Mucosa of gallbladder (tissue), 1 donor: ENCODE measurements around the gene TRPM8. TPM values are rescaled to one million over a fixed set of nuclear protein-coding genes. Genes with fewer than 3 reads are reported as not detected.
"Not testable (repeated sequence)": the region's sequence is repeated elsewhere in the genome, so short reads cannot be mapped to it uniquely, and the experiment has no call there.

Experiments used
- DNase-seq: peaks from one replicate; pipeline ENCODE4 v3.0.0-alpha.2; 2020; ENCODE audit warnings: low spot score
- total RNA-seq: library from RNA; stranded (reverse); gene quantifications from one replicate; pipeline ENCODE4 v1.2.1, GENCODE V29; 2021
- donor health status: DM: no; HTN: no; CAD: no.

Gene TRPM8
- total RNA-seq, 1 donor from 2014 or later: 0.12 TPM

DNA sequence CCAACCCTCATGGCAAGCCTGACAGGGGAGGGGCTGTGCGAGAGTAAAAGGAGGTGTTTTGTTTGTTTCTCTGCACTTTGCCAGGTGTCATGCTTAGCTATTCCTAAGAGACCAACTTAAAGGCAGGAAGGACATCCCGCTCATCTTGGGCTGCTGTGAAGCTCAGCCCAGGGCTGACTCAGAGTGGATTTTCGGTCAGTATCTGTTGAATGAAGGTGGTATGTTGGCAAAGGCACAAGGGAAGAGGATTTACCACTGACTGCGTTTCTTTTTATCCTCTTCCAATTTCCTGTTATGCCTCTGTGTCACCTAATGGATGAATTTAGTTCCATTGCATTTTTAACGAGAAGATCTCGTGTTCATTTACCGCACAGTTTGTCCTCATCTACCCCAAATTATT is 18.9 kb downstream of the TRPM8 start:
- no peak for DNase-seq

DNA sequence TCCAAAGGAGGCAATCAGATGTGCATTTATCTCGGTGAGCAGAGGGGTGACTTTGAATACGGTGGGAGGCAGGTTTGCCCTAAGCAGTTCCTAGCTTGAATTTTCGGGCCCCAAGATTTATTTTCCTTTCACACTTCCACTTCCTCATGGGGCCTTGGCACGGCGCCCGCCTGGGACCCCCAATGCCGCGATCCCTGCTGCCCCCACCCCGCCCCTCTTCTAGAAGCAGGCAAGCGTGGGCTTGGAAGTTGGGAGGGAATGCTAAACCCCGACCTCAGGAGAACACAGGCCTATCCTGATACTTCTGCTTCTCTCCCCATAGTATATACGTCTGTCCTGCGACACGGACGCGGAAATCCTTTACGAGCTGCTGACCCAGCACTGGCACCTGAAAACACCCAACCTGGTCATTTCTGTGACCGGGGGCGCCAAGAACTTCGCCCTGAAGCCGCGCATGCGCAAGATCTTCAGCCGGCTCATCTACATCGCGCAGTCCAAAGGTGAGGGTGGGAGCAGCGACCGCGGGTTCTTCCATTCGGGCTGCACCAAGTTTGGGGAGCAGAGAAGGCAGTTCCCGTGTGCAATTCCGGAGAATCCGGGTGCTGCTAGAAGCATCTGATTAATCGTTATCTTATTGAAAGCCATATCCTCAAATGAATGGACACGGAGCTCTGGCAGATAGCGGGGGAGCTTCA is 21.6 kb downstream of the TRPM8 start:
- peak; percentile 17 for DNase-seq

DNA sequence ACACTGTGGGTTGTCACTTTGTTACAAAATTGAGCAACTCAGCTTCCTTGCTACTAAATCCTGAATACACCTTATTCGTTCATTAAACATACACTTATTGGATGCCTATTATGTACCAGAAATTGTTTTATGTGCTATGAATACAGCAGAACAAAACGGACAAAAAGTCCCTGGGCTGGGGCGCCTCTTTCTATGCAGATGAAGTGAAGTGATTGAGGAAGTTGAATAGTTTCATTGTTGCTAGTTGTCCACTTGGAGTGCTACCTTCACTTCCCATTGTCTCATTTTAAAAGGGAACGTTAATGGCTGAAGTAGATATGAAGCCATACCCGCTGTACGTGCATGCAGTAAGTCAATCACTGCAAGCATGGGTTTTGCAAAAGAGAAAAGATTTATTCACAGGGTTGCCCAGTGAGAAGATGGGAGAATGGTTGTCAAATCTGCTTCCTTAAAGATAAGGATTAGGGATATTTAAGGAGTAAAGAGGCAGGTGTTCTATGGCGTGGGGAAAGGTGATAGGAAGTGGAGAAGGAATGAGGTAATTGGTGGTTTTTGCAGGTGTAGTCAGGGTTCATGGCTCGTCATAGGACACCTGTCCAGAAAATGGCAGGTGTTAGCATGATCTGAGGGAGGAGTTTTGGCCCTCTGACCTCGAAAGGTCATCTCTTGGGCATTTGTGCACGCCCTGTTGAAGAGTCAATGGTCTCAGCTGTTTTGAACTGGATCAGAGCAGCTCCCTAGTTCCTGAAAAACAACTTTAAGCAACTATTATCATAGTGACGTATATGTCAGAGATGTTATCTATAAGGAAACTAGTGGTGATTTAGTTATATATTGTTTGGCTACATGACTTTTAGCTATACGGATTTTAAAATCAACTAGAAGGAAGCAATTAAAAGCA is 23.5 kb downstream of the TRPM8 start:
- no peak for DNase-seq

DNA sequence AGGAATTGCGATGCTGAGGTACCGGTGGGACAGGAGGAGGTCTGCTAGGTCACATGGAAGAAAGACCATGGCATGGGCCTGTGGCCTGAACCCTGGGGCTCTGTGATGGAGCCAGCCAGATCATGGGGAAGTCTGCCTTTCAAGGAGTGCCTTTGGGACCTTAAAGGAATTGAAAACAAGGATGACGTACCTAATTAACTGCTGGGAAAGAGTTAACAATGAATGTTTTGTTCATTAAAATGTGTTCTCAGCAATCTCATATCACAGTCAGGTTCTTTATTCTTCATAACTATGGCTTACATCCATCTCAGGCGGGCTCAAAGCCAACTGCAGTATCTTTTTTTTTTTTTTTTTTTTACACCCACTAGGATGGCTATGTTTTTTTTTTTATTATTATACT is 25.6 kb downstream of the TRPM8 start:
- DNase-seq: no peak

DNA sequence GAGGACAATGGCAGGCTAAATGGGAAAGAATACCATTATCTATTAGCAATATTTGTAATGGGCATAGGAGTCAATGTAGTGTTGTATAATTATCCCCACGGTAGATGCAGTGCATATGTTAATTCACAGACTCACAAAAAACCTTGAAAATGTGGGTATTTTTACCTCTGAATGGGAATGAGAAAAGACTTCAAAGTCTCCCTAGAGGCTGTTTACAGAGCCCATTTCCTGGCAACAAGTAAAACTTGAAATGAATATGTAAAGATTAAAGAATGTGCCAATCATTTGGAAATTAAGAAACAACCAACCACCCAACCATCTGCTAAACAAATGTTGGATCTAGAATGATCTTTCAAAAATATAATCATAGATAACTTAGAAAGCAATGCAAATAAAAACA is 27.1 kb downstream of the TRPM8 start:
- DNase-seq: no peak

DNA sequence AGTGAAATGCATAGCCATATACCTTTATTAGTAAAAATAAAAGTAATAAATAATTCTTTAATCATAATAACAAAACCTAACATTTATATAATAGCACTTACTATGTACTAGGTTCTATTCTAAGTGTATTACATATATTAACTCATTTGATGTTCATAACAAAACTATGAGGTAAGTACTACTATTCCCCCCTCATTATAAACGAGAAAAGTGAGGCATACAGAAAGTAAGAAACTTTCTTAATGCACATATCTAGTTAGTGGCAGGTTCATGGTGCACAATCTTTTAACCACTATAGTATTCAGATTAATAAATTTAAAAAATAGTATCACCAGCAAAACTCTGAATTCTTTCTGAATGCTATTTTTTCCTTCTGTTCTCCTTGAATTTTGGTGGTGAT is 27.5 kb downstream of the TRPM8 start:
- no peak for DNase-seq

DNA sequence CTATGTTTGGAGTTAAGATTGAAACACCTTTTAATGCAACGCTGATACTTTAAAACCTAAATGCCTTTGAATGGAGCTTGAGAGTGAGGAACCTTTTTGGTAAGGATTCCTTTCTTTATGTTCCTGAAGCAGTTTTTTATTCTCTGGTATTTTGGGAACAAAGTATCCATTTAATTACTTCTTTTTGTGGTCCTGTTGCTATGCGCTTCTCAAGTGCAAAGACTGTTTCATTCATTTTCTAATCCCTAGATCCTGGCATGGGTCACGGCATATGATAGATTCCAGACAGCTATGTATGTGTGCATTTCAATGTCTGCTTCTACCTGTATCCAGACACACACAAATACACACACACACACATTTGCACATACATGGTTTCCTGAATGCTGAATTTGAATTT is 28.0 kb downstream of the TRPM8 start:
- no peak for DNase-seq

DNA sequence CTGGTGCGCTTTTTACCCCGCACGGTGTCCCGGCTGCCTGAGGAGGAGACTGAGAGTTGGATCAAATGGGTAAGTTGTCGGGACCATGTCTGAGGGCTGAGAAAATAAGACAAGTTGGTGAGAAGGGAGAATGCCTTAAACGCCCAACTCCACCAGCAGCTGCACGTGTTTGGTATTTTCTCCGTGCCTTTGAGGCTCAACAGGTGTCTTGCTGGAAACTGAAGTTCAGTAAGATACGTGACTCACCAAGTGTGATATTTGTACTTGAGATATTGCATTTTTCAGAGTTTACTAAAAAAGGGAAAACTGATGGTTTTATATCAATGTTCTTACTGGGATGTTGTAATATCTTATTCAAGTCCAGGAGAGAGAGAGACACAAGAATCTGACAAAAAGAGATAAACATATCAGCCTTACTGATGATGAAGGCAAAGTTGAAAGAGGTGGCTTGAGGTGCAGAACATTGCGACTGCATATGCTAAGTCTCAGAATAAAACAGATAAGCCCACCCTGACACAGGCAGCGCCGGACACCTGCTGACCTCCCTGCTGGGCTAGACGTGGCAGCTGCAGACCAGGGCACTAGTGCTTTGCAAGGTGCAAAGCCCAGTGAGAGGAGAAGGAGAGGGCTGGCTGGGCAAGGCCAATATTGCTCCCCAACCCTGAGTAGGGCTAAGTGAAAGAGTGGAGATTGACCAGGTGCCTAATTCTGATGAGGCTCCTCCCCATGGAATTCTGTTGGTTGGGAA is 33.1 kb downstream of the TRPM8 start:
- DNase-seq: no peak

DNA sequence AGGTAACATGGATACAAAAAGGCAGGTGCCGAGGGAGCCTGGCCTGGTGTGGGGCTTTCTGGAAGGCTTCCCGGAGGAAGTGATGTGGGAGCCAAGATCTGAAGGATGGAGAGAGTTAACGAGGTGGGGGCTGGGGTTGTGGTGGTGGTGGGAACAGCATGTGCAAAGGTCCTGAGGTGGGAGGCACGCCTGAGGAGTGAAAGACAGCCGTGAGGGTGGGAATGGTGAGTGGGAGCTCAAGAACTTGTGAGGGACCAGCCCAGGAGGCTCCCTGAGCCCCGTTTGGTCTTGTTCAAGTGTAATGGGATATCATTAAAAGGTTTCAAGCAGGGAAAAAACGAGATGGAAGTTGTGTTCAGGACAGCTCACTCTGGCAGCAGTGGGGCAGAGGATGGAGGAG is 35.2 kb downstream of the TRPM8 start:
- no peak for DNase-seq

DNA sequence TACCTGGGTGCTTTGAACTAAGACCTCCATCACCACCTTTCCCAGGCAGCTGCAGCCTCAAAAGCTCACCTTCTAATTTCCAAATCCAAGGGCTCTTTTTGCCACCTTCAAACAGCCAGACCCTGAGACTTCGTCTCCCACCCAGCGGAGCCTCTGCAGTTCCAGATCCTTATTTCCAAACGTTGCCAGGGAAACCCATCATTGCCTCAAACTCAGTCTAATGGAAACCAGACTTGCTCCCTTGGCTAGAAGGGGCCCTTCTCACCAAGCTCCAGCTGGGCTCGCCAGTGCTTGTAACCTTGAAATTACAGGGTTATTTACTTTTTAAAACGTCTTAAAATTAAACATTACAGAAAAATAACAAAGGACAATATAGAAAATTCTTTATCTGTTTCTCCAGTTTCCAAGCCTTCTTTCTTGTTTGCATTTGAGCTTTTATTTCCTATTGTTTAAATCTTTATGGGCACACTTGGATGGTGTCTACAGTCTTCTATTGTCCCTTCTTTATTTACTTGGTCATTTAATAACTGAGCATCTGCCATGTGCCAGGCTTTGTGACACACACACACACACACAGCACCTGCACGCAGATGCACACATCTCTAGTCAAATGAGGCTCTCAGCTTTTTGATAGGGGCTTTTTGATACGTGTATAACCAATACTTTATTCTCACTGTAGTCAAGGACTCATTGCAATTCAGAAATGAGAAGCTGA is 36.1 kb downstream of the TRPM8 start:
- DNase-seq: no peak

DNA sequence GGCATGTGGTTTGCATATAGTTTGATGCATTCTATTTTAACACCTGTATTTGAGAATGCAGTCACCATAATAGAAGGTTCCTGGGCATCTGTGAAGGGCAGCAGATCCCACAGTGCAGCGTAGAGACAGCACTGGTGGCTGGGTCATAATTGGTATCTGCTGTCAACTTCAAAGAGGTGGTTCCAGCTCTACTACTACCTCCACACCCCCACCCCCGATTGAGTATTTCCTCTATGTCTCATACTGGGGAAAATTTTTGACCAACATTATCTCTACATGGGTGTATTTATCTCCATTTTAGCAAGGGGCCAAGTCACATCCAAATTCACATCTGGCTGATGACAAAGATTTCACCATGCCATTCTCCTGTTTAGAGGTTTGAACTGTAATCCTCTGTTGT is 43.0 kb downstream of the TRPM8 start:
- no peak for DNase-seq

DNA sequence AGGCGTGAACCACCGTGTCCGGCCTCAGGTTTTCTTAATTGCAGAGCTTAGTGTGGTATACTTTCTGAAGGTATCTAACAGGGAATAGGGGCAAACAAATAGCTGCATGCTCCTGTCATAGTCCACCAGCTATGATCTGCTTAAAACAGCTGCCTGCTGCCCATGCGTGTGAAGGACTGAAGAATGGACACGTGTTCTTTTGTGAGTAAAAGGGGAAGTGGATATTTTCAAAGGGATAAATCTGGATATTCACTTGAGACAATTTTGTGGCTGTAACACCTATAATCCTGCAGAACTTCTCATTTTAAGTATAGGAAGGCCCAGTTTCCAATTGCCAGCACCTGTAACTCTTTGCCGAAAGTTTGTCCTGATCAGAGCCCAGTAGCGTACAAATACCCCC is 44.7 kb downstream of the TRPM8 start:
- no peak for DNase-seq

DNA sequence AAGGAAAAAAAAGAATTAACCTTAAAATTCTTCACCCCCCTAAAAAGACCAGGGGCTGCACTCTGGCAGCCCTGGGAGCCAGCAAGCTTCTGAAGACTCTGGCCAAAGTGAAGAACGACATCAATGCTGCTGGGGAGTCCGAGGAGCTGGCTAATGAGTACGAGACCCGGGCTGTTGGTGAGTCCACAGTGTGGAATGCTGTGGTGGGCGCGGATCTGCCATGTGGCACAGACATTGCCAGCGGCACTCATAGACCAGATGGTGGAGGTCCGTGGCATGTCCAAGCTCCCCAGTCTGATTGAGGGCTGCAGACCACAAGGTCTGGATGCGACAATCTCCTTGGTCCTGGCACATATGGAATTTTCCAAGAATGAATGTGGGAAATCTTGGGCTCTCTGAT is 47.4 kb downstream of the TRPM8 start:
- DNase-seq: no peak

DNA sequence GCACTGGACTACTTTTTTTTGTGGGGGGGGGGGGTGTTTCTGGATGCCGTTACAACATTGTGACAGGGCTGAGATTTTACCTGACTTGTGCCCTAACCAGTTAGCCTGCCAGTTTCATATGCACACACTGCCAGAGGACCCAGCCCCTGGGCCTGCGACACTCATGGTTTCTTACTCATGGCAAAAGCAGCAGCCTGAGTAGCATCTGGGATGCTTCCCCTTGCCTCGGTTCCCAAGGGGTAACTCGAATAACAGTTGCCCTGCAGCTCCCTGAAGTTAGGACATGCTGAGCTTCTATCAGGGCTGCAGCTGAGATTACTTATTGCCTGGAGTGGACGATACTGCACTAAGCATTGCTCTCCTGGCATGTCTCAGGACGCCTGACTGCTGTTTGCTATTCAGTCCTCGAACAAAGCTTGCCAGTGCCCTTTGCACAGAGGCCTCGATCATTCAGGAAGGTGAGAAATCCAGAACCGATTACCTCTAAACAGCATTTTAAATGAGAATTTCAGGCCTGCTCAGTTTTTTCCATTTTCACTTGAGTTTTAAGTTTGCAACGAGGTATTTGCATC is 47.9 kb downstream of the TRPM8 start:
- DNase-seq: no peak

DNA sequence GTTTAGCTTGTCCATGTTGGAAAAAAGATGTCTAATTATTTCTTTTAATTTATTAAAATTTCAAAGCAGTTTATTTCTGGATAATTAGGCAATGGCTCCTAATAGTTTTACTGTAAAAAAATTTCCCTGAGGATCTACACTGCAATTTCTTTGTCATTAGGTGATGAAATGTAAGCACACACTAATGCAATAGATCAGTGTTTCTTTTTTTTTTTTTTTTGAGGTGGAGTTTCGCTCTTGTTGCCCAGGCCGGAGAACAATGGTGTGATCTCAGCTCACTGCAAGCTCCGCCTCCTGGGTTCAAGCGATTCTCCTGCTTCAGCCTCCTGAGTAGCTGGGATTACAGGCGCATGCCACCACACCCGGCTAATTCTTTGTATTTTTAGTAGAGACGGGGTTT is 48.5 kb downstream of the TRPM8 start:
- not testable (repeated sequence) for DNase-seq

DNA sequence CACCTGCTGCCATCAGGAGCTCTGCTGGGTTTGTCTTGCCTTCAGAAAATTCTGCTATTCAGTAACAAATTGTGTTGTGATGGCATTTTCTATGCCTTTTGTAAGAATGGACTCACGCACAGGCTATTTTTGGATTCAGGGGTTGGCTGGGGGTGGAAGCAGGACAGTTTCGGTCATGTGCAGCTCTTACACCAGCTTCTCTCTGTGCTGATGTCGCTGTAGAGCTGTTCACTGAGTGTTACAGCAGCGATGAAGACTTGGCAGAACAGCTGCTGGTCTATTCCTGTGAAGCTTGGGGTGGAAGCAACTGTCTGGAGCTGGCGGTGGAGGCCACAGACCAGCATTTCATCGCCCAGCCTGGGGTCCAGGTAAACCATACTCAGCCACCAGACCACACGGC is 49.2 kb downstream of the TRPM8 start:
- no peak for DNase-seq

DNA sequence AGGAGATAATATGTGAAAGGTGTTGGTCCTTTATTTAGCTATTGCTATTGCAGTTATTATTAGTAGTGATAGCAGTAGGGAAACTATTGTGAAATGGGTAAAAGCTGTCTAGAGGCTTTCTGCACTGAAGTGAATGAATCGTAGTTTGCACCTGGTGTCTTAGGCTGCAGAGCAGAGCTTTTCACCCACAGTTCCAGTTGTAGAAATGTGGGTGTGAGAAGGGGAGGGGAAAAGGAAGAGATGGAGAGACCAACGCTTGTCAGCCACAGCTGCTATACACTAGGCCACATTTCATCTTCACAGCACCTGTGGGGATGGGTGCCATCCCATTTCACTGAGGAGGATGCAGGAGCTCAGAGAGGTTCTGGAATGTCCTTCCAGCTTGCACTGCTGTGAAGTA is 50.0 kb downstream of the TRPM8 start:
- no peak for DNase-seq

DNA sequence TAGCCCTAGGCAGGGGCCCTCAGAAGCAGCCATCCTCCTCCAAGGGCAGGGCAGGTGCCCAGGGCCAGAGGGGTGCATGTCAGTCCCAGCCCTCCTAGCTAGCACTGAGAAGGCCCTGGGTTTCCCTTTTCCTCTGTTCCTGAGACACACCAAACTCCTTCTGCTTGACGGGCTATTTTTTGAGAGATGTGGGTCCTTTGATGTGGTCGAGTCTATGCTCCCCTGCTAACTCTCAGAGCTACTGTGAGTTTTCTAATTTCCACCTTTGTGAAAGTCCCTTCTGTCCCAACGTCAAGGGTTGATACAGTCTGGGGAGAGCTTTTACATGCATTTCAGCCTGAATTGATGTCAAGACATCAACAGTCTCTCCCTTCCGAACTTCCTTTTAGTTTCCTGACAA is 51.4 kb downstream of the TRPM8 start:
- DNase-seq: no peak

DNA sequence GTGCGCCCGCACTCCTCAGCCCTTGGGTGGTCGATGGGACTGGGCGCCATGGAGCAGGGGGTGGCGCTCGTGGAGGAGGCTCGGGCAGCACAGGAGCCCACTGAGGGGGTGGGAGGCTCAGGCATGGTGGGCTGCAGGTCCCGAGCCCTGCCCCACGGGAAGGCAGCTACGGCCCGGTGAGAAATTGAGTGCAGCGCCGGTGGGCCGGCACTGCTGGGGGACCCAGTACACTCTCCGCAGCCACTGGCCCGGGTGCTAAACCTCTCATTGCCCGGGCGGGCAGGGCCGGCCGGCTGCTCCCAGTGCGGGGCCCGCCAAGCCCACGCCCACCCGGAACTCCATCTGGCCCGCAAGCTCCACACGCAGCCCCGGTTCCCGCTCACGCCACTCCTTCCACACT is 55.3 kb downstream of the TRPM8 start:
- DNase-seq: not testable (repeated sequence)

DNA sequence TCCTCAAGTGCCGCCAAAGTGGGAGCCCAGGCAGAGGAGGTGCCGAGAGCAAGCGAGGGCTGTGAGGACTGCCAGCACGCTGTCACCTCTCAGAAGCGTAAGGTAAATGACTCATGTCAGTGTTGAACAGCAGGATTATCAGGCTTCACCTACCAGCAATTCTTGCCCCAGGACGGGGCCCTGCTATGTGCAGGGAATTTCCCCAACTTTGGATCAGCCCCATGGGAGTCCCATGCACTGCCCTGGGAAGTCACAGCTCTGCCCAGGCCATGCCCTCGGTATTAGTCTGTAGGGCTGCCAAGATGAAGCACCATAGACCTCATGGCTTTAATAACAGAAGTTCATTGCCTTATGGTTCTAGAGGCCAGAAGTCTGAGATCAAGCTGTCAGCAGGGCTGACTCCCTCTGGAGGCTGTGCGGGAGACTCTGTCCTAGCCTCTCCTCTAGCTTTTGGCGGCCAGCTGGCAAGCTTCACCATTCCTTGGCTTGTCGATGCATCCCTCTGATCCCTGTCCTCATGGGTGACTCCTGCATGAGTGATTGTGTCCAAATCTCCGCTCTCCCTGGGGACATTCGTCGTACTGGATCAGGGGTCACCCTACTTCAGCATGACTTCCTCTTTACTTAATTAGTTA is 55.9 kb downstream of the TRPM8 start:
- DNase-seq: no peak

DNA sequence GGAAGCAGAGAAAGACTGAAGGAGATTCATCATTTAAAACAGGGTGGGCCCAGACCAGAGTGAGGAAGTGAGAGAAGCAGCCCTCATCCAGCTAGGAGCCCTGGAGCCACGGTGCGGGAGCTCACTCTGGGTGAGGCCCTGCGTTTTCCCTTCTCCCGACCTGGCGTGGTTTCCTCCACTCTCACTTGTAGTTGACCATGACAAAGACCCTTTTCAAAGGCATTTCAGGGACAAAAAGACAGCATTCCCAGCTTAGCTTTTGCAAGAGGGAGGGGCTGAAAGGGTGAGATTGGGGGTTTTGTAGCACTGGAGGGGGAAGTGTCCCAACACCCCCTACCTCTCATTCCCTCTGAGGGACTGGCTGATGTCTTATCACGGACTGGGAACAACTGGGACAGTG is 56.6 kb downstream of the TRPM8 start:
- DNase-seq: no peak
